ENCODE results near the gene SLCO2B1. TPM values are rescaled to one million over a fixed set of nuclear protein-coding genes. Genes with fewer than 3 reads are reported as not detected.

The SLCO2B1 gene
- total RNA-seq, 2 experiments from 2014 or later, result not detected

DNA sequence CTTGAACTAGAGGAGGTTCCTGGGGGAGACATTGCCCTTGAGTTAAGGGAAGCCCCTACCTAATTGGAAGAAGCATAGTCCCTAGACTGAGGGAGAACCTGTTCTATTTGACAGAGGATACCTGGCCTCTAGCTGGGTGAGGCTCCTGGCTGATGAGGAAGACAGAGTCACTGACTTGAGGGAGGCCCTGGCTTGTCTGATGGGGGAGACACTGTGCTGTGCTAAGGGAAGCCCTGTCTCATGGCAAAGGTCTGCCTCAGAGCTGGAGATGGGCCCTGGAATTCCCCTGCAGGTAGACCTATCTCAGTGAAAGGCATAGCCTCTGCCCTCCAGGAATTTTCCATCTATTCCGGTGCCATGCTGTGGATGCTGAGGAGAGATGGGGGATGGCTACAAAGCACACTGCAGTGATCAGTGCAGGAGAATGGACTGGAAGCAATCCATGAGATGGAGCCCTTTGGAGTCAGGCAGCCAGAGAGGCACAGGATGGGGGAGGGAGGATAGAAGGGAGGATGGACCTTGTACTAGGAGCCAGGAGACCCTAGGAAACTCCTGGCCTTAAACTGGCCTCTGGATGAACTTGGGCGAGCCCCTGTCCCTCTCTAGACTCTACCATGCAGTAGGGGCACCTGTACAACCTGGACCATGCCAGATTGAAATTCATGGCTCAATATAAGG lies 39.9 kb downstream of the SLCO2B1 start:
- Mint-ChIP-seq H3K27ac (no peak overlapping the region), H3K9me3 (no peaks in the 10 kb centered on the region), H3K4me3 (no peak overlapping the region), H3K4me1 (ENCODE audit: low read depth) (no peaks in the 10 kb centered on the region), H3K36me3 (no peaks in the 10 kb centered on the region), H3K27me3 (no peaks in the 10 kb centered on the region)
- ChIA-PET CTCF (interaction anchor here (3.5 kb wide), 1 partner anchor 14 kb away, joined by 20 read pairs; no protein-coding TSS in a partner anchor), POLR2A (no interaction called here)
- no peak for DNase-seq
- intact Hi-C loops (cut with micrococcal nuclease), result no loop called here

DNA sequence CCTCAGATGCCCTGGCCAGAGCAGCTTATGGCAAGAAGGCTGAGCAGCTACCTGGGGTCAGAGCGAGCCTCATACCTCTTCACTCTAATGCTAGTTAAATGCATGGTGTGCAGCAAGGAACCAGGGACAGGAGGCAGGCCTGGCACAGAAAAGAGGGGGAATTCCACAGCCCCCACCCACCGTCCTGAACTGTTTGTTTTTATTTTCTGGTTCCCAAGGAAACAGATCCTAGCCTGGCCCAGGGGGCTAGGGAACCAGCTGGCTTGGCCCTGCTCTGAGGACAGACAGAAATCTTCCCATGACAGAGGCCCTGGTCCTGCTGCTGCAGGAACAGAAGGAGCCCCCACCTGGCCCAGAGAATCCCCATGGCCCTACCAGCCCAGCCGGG lies 40.4 kb downstream of the SLCO2B1 start:
- DNase-seq, result no peak
- no peaks in the 10 kb centered on the region for H3K9me3 Mint-ChIP-seq
- H3K36me3 Mint-ChIP-seq, result no peaks in the 10 kb centered on the region
- no peak overlapping the region for H3K27ac Mint-ChIP-seq
- ChIA-PET CTCF (interaction anchor here (1.3 to 3.5 kb wide), 3 partner anchors 13 to 51 kb away, joined by 3 to 20 read pairs (median 3); no protein-coding TSS in a partner anchor), POLR2A (no interaction called here)
- H3K4me1 Mint-ChIP-seq (ENCODE audit: low read depth), result no peaks in the 10 kb centered on the region
- H3K27me3 Mint-ChIP-seq, result no peaks in the 10 kb centered on the region
- no peak overlapping the region for H3K4me3 Mint-ChIP-seq
- intact Hi-C loops (cut with micrococcal nuclease), result no loop called here

- CTCF ChIA-PET, result interaction anchor here (1.1 to 3.7 kb wide), 2 partner anchors 52 to 55 kb away, joined by 3 to 26 read pairs; no protein-coding TSS in a partner anchor
- intact Hi-C loops (cut with micrococcal nuclease), result no loop called here
- Mint-ChIP-seq H3K4me3 (no peak overlapping the region), H3K9me3 (no peaks in the 10 kb centered on the region), H3K4me1 (ENCODE audit: low read depth) (no peaks in the 10 kb centered on the region), H3K27me3 (no peaks in the 10 kb centered on the region), H3K36me3 (no peaks in the 10 kb centered on the region), H3K27ac (no peak overlapping the region)
- no peak for DNase-seq
- POLR2A ChIA-PET, result no interaction called here
Observed at GRCh38 chr11:75193271-75193670, 42.4 kb downstream of the SLCO2B1 start.

- Mint-ChIP-seq H3K27me3 (no peaks in the 10 kb centered on the region), H3K4me1 (ENCODE audit: low read depth) (no peaks in the 10 kb centered on the region), H3K9me3 (no peaks in the 10 kb centered on the region), H3K4me3 (no peak overlapping the region), H3K36me3 (no peaks in the 10 kb centered on the region), H3K27ac (no peak overlapping the region)
- ChIA-PET POLR2A (no interaction called here), CTCF (interaction anchor here (1.1 to 3.7 kb wide), 3 partner anchors 11 to 55 kb away, joined by 3 to 26 read pairs (median 20); no protein-coding TSS in a partner anchor)
- intact Hi-C loops (cut with micrococcal nuclease), result no loop called here
- DNase-seq, result no peak
Observed at GRCh38 chr11:75193711-75194110, 42.8 kb downstream of the SLCO2B1 start.

DNA sequence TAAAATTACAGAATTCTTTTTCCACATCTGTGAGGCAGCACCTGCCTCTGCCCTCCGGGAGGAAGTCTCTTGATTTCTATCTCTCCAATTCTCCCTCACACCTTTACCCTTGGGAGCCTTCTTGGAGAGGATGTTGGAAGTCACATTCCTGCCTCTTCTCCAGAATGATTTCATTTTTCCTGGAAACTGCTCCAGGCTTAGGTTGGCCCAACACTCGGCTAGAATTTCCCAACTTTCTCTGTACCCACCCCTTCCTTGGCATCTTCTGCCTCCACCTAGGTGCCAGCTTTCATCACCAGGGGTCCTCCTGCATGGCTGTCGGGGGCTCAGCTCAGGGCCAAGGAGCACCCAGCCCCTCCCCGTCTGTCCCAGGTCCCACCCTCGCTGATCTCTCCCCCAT lies 43.2 kb downstream of the SLCO2B1 start:
- no peaks in the 10 kb centered on the region for H3K27me3 Mint-ChIP-seq
- intact Hi-C loops (cut with micrococcal nuclease), result no loop called here
- DNase-seq, result no peak
- no peaks in the 10 kb centered on the region for H3K4me1 Mint-ChIP-seq (ENCODE audit: low read depth)
- H3K27ac Mint-ChIP-seq, result no peak overlapping the region
- no peak overlapping the region for H3K4me3 Mint-ChIP-seq
- ChIA-PET CTCF (interaction anchor here (1.1 to 3.7 kb wide), 4 partner anchors 11 to 54 kb away, joined by 3 to 26 read pairs (median 12); no protein-coding TSS in a partner anchor), POLR2A (no interaction called here)
- H3K9me3 Mint-ChIP-seq, result no peaks in the 10 kb centered on the region
- no peaks in the 10 kb centered on the region for H3K36me3 Mint-ChIP-seq

- Mint-ChIP-seq H3K27me3 (no peaks in the 10 kb centered on the region), H3K36me3 (no peaks in the 10 kb centered on the region), H3K4me3 (no peak overlapping the region), H3K9me3 (no peaks in the 10 kb centered on the region), H3K4me1 (ENCODE audit: low read depth) (no peaks in the 10 kb centered on the region), H3K27ac (no peak overlapping the region)
- no peak for DNase-seq
- intact Hi-C loops (cut with micrococcal nuclease), result no loop called here
- CTCF ChIA-PET, result interaction anchor here (1.1 to 3.7 kb wide), 6 partner anchors 10 to 172 kb away, joined by 3 to 26 read pairs (median 6); no protein-coding TSS in a partner anchor
- POLR2A ChIA-PET, result interaction anchor here (0.9 kb wide), 1 partner anchor 79 kb away, joined by 3 read pairs; no protein-coding TSS in a partner anchor
Observed at GRCh38 chr11:75195167-75195962, 44.5 kb downstream of the SLCO2B1 start.

DNA sequence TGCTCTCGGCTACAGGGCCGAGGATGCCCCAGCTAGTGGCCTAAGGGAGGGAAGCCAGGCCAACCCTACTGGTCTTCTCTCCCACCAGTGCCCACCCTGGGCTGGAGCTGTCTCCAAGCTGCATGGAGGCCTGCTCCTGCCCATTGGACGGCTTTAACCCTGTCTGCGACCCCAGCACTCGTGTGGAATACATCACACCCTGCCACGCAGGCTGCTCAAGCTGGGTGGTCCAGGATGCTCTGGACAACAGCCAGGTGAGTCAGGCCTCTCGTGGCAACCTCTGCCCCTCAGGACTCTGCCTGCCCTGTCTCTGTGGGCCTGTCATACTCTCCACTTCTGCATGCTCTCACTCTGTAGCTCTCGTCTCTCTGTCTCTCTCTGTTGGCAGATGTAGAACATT lies 45.5 kb downstream of the SLCO2B1 start:
- Mint-ChIP-seq H3K27ac (no peak overlapping the region), H3K4me3 (no peak overlapping the region), H3K9me3 (no peaks in the 10 kb centered on the region), H3K27me3 (no peaks in the 10 kb centered on the region), H3K4me1 (ENCODE audit: low read depth) (no peaks in the 10 kb centered on the region), H3K36me3 (no peaks in the 10 kb centered on the region)
- POLR2A ChIA-PET, result interaction anchor here (0.9 kb wide), 1 partner anchor 80 kb away, joined by 3 read pairs; no protein-coding TSS in a partner anchor
- CTCF ChIA-PET, result interaction anchor here (1.3 to 3.7 kb wide), 4 partner anchors 9 to 55 kb away, joined by 3 to 26 read pairs (median 14); no protein-coding TSS in a partner anchor
- intact Hi-C loops (cut with micrococcal nuclease), result no loop called here
- no peak for DNase-seq

GRCh38 chr11:75197512-75198277 lies 46.8 kb downstream of the SLCO2B1 start:
- H3K36me3 Mint-ChIP-seq, result no peaks in the 10 kb centered on the region
- DNase-seq, result no peak
- H3K4me3 Mint-ChIP-seq, result no peak overlapping the region
- ChIA-PET POLR2A (no interaction called here), CTCF (interaction anchor here (2.1 kb wide), 1 partner anchor 44 kb away, joined by 8 read pairs; no protein-coding TSS in a partner anchor)
- H3K27me3 Mint-ChIP-seq, result no peaks in the 10 kb centered on the region
- H3K9me3 Mint-ChIP-seq, result no peaks in the 10 kb centered on the region
- H3K4me1 Mint-ChIP-seq (ENCODE audit: low read depth), result no peaks in the 10 kb centered on the region
- H3K27ac Mint-ChIP-seq, result no peak overlapping the region
- intact Hi-C loops (cut with micrococcal nuclease), result no loop called here

- H3K27ac Mint-ChIP-seq, result no peak overlapping the region
- ChIA-PET CTCF (interaction anchor here (12.5 kb wide), 1 partner anchor 58 kb away, joined by 559 read pairs; no protein-coding TSS in a partner anchor), POLR2A (no interaction called here)
- no peak for DNase-seq
- no peaks in the 10 kb centered on the region for H3K4me1 Mint-ChIP-seq (ENCODE audit: low read depth)
- no peak overlapping the region for H3K4me3 Mint-ChIP-seq
- no peaks in the 10 kb centered on the region for H3K36me3 Mint-ChIP-seq
- no peaks in the 10 kb centered on the region for H3K9me3 Mint-ChIP-seq
- intact Hi-C loops (cut with micrococcal nuclease), result no loop called here
- no peaks in the 10 kb centered on the region for H3K27me3 Mint-ChIP-seq
Observed at GRCh38 chr11:75198278-75198973, 47.5 kb downstream of the SLCO2B1 start.

- ChIA-PET CTCF (interaction anchor here (12.5 kb wide), 1 partner anchor 59 kb away, joined by 559 read pairs; no protein-coding TSS in a partner anchor), POLR2A (no interaction called here)
- Mint-ChIP-seq H3K36me3 (no peaks in the 10 kb centered on the region), H3K27me3 (no peaks in the 10 kb centered on the region), H3K4me3 (no peak overlapping the region), H3K9me3 (no peaks in the 10 kb centered on the region), H3K4me1 (ENCODE audit: low read depth) (no peaks in the 10 kb centered on the region), H3K27ac (no peak overlapping the region)
- intact Hi-C loops (cut with micrococcal nuclease), result no loop called here
- DNase-seq, result no peak
Observed at GRCh38 chr11:75199412-75199955, 48.6 kb downstream of the SLCO2B1 start.

- no peaks in the 10 kb centered on the region for H3K9me3 Mint-ChIP-seq
- H3K36me3 Mint-ChIP-seq, result no peaks in the 10 kb centered on the region
- H3K4me1 Mint-ChIP-seq (ENCODE audit: low read depth), result no peaks in the 10 kb centered on the region
- CTCF ChIA-PET, result interaction anchor here (12.5 kb wide), 1 partner anchor 60 kb away, joined by 559 read pairs; no protein-coding TSS in a partner anchor
- no peaks in the 10 kb centered on the region for H3K27me3 Mint-ChIP-seq
- POLR2A ChIA-PET, result no interaction called here
- no peak for DNase-seq
- intact Hi-C loops (cut with micrococcal nuclease), result no loop called here
- no peak overlapping the region for H3K27ac Mint-ChIP-seq
- H3K4me3 Mint-ChIP-seq, result no peak overlapping the region
Observed at GRCh38 chr11:75200051-75200450, 49.1 kb downstream of the SLCO2B1 start.

Measured in activated CD4-positive, alpha-beta memory T cell treated with anti-CD3 and anti-CD28 coated beads for 36 hours (primary cell).